Right cardiac atrium (tissue), 5 donors: ENCODE data around the gene C3orf49. TPM values are rescaled to one million over a fixed set of nuclear protein-coding genes. Genes with fewer than 3 reads are reported as not detected.

Source experiments
- ATAC-seq, 2 donors: fragments of 200-7000 bp; cut with Tn5 transposase; one replicate each; pipeline versions ENCODE4 v1.8.0 to v1.9.1; 2020; ENCODE audit warnings: moderate library complexity in 2 of 2, mild to moderate bottlenecking in 1 of 2
- DNase-seq, 3 donors: peaks; one replicate each; pipeline ENCODE4 v3.0.0-alpha.2; 2020
- H3K27ac ChIP-seq: one replicate; pipeline ENCODE4 v1.5.1; 2013; ENCODE audit warnings: mild to moderate bottlenecking, low read length, control low read depth, moderate library complexity
- H3K27me3 ChIP-seq: one replicate; pipeline ENCODE4 v1.6.1; 2013; ENCODE audit not compliant: control insufficient read depth, insufficient read depth
- H3K4me1 ChIP-seq: one replicate; pipeline ENCODE4 v1.6.1; 2013; ENCODE audit warnings: low read length; ENCODE audit not compliant: control insufficient read depth, insufficient read depth
- H3K4me3 ChIP-seq: one replicate; pipeline ENCODE4 v1.5.1; 2013; ENCODE audit warnings: low read length, control low read depth
- H3K9me3 ChIP-seq: one replicate; pipeline ENCODE4 v1.6.1; 2013; ENCODE audit warnings: low read length; ENCODE audit not compliant: control insufficient read depth
- WGBS: extraction: QIAGEN DNeasy Blood & Tissue Kit; methylation state at CpG from one replicate; pipeline ENCODE4 v1.1.7; 2013; 5-methylcytosine and 5-hydroxymethylcytosine counted together
- intact Hi-C, 4 donors: fragments of 100-400 bp; cut with DNase I; formaldehyde crosslinking; loops; one replicate each; pipeline versions ENCODE4 v1.11.0 to v1.14.0; 2022 to 2023
- polyA plus RNA-seq: library from polyadenylated mRNA; stranded (reverse); fragments of 200-250 nt; gene quantifications from one replicate; pipeline ENCODE4 v1.2.3, GENCODE V29; 2013
- total RNA-seq, 4 donors: library from RNA; stranded (reverse); fragmentation: NEBNext Ultra II Directional; extraction: Animal tissue kit (Norgen Biotek cat#: 25700); gene quantifications; one replicate each; pipeline ENCODE4 v1.2.1, GENCODE V29; 2021
- donor health status: healthy with polysubstance abuse.
- donor health status: DM: no; HTN: yes; CAD: no.
- donor health status: DM: no; HTN: no; CAD: no.
- donor health status: DM: no; HTN: yes; CAD: no; lungs with severe emphysema.
- donor health status: DM: yes; HTN: yes; CAD: no.

C3orf49 gene
- total and polyA plus RNA-seq, 5 donors: not detected

GRCh38 chr3:63851287-63851686 is 32.2 kb downstream of the C3orf49 start:
- Histone ChIP-seq H3K9me3 (no peaks in the 10 kb centered on the region), H3K27ac (no peak overlapping the region), H3K4me1 (no peaks in the 10 kb centered on the region), H3K4me3 (no peak overlapping the region), H3K27me3 (no peaks in the 10 kb centered on the region)
- ATAC-seq: no peak
- 96% methylated on average over 3 of the region's 3 CpGs for WGBS
- DNase-seq: no peak
- intact Hi-C loops: no loop called here

GRCh38 chr3:63853106-63853505 is 34.0 kb downstream of the C3orf49 start:
- 94% methylated on average over 4 of the region's 4 CpGs for WGBS

GRCh38 chr3:63855333-63855940 is 36.3 kb downstream of the C3orf49 start:
- Histone ChIP-seq H3K4me3 (no peak overlapping the region), H3K27ac (no peak overlapping the region), H3K4me1 (no peaks in the 10 kb centered on the region), H3K27me3 (no peaks in the 10 kb centered on the region), H3K9me3 (no peaks in the 10 kb centered on the region)
- DNase-seq (no peak), ATAC-seq (no peak)
- WGBS: 48% methylated on average over 1 of the region's 1 CpG
- intact Hi-C loops: no loop called here

More at GRCh38 chr3:63853106-63853505, 34.0 kb downstream of the C3orf49 start:
- no peak for ATAC-seq
- intact Hi-C loops: no loop called here
- DNase-seq: no peak
- no peaks in the 10 kb centered on the region for H3K9me3 ChIP-seq
- no peaks in the 10 kb centered on the region for H3K27me3 ChIP-seq
- H3K27ac ChIP-seq: no peak overlapping the region
- H3K4me1 ChIP-seq: no peaks in the 10 kb centered on the region
- no peak overlapping the region for H3K4me3 ChIP-seq

GRCh38 chr3:63857311-63857710 is 38.2 kb downstream of the C3orf49 start:
- DNase-seq: no peak
- Histone ChIP-seq H3K4me1 (no peaks in the 10 kb centered on the region), H3K27ac (no peak overlapping the region), H3K9me3 (no peaks in the 10 kb centered on the region), H3K27me3 (no peaks in the 10 kb centered on the region), H3K4me3 (no peak overlapping the region)
- WGBS: 97% methylated on average over 2 of the region's 2 CpGs
- no peak for ATAC-seq
- intact Hi-C loops: no loop called here

GRCh38 chr3:63860776-63861175 is 41.7 kb downstream of the C3orf49 start:
- no peak for DNase-seq

GRCh38 chr3:63861306-63861705 is 42.2 kb downstream of the C3orf49 start:
- Histone ChIP-seq H3K27ac (no peak overlapping the region), H3K4me3 (no peak overlapping the region), H3K27me3 (no peaks in the 10 kb centered on the region), H3K4me1 (peaks cover 2% of the 10 kb centered on the region), H3K9me3 (no peaks in the 10 kb centered on the region)
- 89% methylated on average over 5 of the region's 5 CpGs for WGBS
- intact Hi-C loops: no loop called here
- no peak for DNase-seq
- no peak for ATAC-seq

More at GRCh38 chr3:63860776-63861175, 41.7 kb downstream of the C3orf49 start:
- H3K27ac ChIP-seq: no peak overlapping the region
- intact Hi-C loops: no loop called here
- H3K27me3 ChIP-seq: no peaks in the 10 kb centered on the region
- H3K4me3 ChIP-seq: no peak overlapping the region
- no peaks in the 10 kb centered on the region for H3K9me3 ChIP-seq
- no peak for ATAC-seq
- peaks cover 2% of the 10 kb centered on the region for H3K4me1 ChIP-seq
- WGBS: 91% methylated on average over 3 of the region's 3 CpGs

GRCh38 chr3:63862804-63863149 is 43.7 kb downstream of the C3orf49 start:
- Histone ChIP-seq H3K27ac (no peak overlapping the region), H3K27me3 (no peaks in the 10 kb centered on the region), H3K4me1 (peaks cover 2% of the 10 kb centered on the region), H3K4me3 (peak overlapping the region; percentile 92), H3K9me3 (no peaks in the 10 kb centered on the region)
- DNase-seq: no peak
- ATAC-seq: peak; percentile 3 to 4
- WGBS: 33% methylated on average over 5 of the region's 5 CpGs
- intact Hi-C loops: no loop called here

- no peaks in the 10 kb centered on the region for H3K9me3 ChIP-seq
- peaks cover 2% of the 10 kb centered on the region for H3K4me1 ChIP-seq
- DNase-seq (peak; percentile 72 to 91 (median 88)), ATAC-seq (peak; percentile 85 to 88)
- intact Hi-C loops: loop anchor here in 1 of 4 donors (1.0 kb wide), 1 partner anchor 9 kb away; no protein-coding TSS in a partner anchor
- no peaks in the 10 kb centered on the region for H3K27me3 ChIP-seq
- peak within 1 kb of the TSS; percentile 92 for H3K4me3 ChIP-seq
- WGBS: under 1% methylated on average over 98 of the region's 98 CpGs
- H3K27ac ChIP-seq: peak within 1 kb of the TSS; percentile 66
Measured at GRCh38 chr3:63863150-63864007, 44.3 kb downstream of the C3orf49 start, which contains the start of the genes ATXN7 and THOC7. Gene ATXN7 (plus strand): TSS chr3:63863867. CDS start chr3:63912599, 48,732 bp downstream. Gene THOC7 (minus strand): TSS chr3:63863805. CDS start chr3:63863790, 15 bp downstream.

- H3K4me1 ChIP-seq: peaks cover 2% of the 10 kb centered on the region
- DNase-seq (peak; percentile 50 to 81 (median 71)), ATAC-seq (peak; percentile 52 to 64)
- peak overlapping the region; percentile 66 for H3K27ac ChIP-seq
- H3K4me3 ChIP-seq: peak overlapping the region; percentile 92
- H3K27me3 ChIP-seq: no peaks in the 10 kb centered on the region
- H3K9me3 ChIP-seq: no peaks in the 10 kb centered on the region
- intact Hi-C loops: loop anchor here in 1 of 4 donors (1.0 kb wide), 1 partner anchor 8 kb away; no protein-coding TSS in a partner anchor
- WGBS: under 1% methylated on average over 93 of the region's 93 CpGs
Measured at GRCh38 chr3:63864008-63864964, 45.2 kb downstream of the C3orf49 start.

GRCh38 chr3:63864965-63865327 is 45.8 kb downstream of the C3orf49 start:
- peak overlapping the region; percentile 92 for H3K4me3 ChIP-seq
- no peak for ATAC-seq
- intact Hi-C loops: loop anchor here in 1 of 4 donors (1.0 kb wide), 1 partner anchor 7 kb away; no protein-coding TSS in a partner anchor
- 8% methylated on average over 3 of the region's 3 CpGs for WGBS
- peak overlapping the region; percentile 66 for H3K27ac ChIP-seq
- H3K4me1 ChIP-seq: peaks cover 2% of the 10 kb centered on the region
- no peaks in the 10 kb centered on the region for H3K9me3 ChIP-seq
- no peak for DNase-seq
- H3K27me3 ChIP-seq: no peaks in the 10 kb centered on the region
